ENCODE data around the gene BBOX1. TPM values are rescaled to one million over a fixed set of nuclear protein-coding genes. Genes with fewer than 3 reads are reported as not detected.

Gene BBOX1
- polyA plus RNA-seq, 3 donors = not detected

- H3K79me2 ChIP-seq (ENCODE audit: insufficient read depth, low read length) = no peaks in the 10 kb centered on the region
- no peak for TF ChIP-seq CTCF (IDR thresholded peaks at IDR 0.05)
- no peaks in the 10 kb centered on the region for H3K36me3 Mint-ChIP-seq
These were observed 35.0 kb downstream of the BBOX1 start for GRCh38 chr11:27075655-27076054.

GRCh38 chr11:27076121-27076589, 35.5 kb downstream of the BBOX1 start:
- H3K4me1 Mint-ChIP-seq = no peaks in the 10 kb centered on the region
- no peak overlapping the region for H3K27ac Mint-ChIP-seq
- Histone ChIP-seq H4K20me1 (ENCODE audit: insufficient read depth, low read length) (no peaks in the 10 kb centered on the region), H3K79me2 (ENCODE audit: insufficient read depth, low read length) (no peaks in the 10 kb centered on the region), H3K27me3 (ENCODE audit: control insufficient read depth in 2 of 2, insufficient read depth in 2 of 2, low read length in 2 of 2) (no peaks in the 10 kb centered on the region), H2AFZ (ENCODE audit: insufficient read depth, low read depth, low read length, poor library complexity, severe bottlenecking) (no peak overlapping the region), H3K9ac (ENCODE audit: insufficient read depth, low read length, poor library complexity, severe bottlenecking) (no peak overlapping the region), H3K4me2 (replicated peaks; ENCODE audit: extremely low read depth, low read length, poor library complexity, severe bottlenecking) (no peak overlapping the region), H3K4me3 (replicated peaks in 1 of 3; ENCODE audit: low read depth in 2 of 3, low read length in 3 of 3) (no peak overlapping the region), H3K4me1 (ENCODE audit: control insufficient read depth in 1 of 2, insufficient read depth in 2 of 2, low read length in 2 of 2) (no peaks in the 10 kb centered on the region), H3K27ac (ENCODE audit: low read depth in 1 of 2, low read length in 2 of 2) (no peak overlapping the region), H3K9me3 (replicated peaks in 1 of 2; ENCODE audit: control insufficient read depth in 1 of 2, insufficient read depth in 1 of 2, low read length in 2 of 2) (peaks cover 0 to 3% of the 10 kb centered on the region in 2 donors), H3K36me3 (replicated peaks in 1 of 2; ENCODE audit: control insufficient read depth in 1 of 2, insufficient read depth in 2 of 2, low read length in 2 of 2) (no peaks in the 10 kb centered on the region)
- no peak overlapping the region for H3K4me3 Mint-ChIP-seq
- DNase-seq = no peak
- H3K9me3 Mint-ChIP-seq = peaks cover 0 to 9% (median 5%) of the 10 kb centered on the region in 7 donors
- H3K36me3 Mint-ChIP-seq = no peaks in the 10 kb centered on the region
- H3K27me3 Mint-ChIP-seq (ENCODE audit: low read depth in 3 of 3) = no peaks in the 10 kb centered on the region
- intact Hi-C loops (cut with micrococcal nuclease) = no loop called here
- TF ChIP-seq CTCF (IDR thresholded peaks at IDR 0.05) = no peak
- WGBS (ENCODE audit: insufficient coverage) = 100% methylated on average over 1 of the region's 2 CpGs

More at GRCh38 chr11:27075655-27076054, 35.0 kb downstream of the BBOX1 start:
- Histone ChIP-seq H3K9me3 (replicated peaks in 1 of 2; ENCODE audit: control insufficient read depth in 1 of 2, insufficient read depth in 1 of 2, low read length in 2 of 2) (peaks cover 0 to 4% of the 10 kb centered on the region in 2 donors), H4K20me1 (ENCODE audit: insufficient read depth, low read length) (no peaks in the 10 kb centered on the region), H2AFZ (ENCODE audit: insufficient read depth, low read depth, low read length, poor library complexity, severe bottlenecking) (no peak overlapping the region), H3K4me3 (replicated peaks in 1 of 3; ENCODE audit: low read depth in 2 of 3, low read length in 3 of 3) (no peak overlapping the region), H3K27ac (ENCODE audit: low read depth in 1 of 2, low read length in 2 of 2) (no peak overlapping the region), H3K4me2 (replicated peaks; ENCODE audit: extremely low read depth, low read length, poor library complexity, severe bottlenecking) (no peak overlapping the region), H3K27me3 (ENCODE audit: control insufficient read depth in 2 of 2, insufficient read depth in 2 of 2, low read length in 2 of 2) (no peaks in the 10 kb centered on the region), H3K9ac (ENCODE audit: insufficient read depth, low read length, poor library complexity, severe bottlenecking) (no peak overlapping the region), H3K36me3 (replicated peaks in 1 of 2; ENCODE audit: control insufficient read depth in 1 of 2, insufficient read depth in 2 of 2, low read length in 2 of 2) (no peaks in the 10 kb centered on the region), H3K4me1 (ENCODE audit: control insufficient read depth in 1 of 2, insufficient read depth in 2 of 2, low read length in 2 of 2) (no peaks in the 10 kb centered on the region)
- WGBS (ENCODE audit: insufficient coverage) = no CpG with 5 or more reads among the region's 1 CpG
- no peaks in the 10 kb centered on the region for H3K4me1 Mint-ChIP-seq
- no peaks in the 10 kb centered on the region for H3K27me3 Mint-ChIP-seq (ENCODE audit: low read depth in 3 of 3)
- no peak overlapping the region for H3K4me3 Mint-ChIP-seq
- peaks cover 0 to 10% (median 7%) of the 10 kb centered on the region in 7 donors for H3K9me3 Mint-ChIP-seq
- DNase-seq = no peak
- intact Hi-C loops (cut with micrococcal nuclease) = no loop called here
- no peak overlapping the region for H3K27ac Mint-ChIP-seq

Measured in CD14-positive monocyte (primary cell).